GM19395 (cell line): ENCODE measurements around the gene ZFYVE28.

Experiments
- ATAC-seq: cut with Tn5 transposase; IDR thresholded peaks from one replicate; pipeline ENCODE4 v1.9.1; 2021; ENCODE audit warnings: mild to moderate bottlenecking, moderate library complexity; ENCODE audit not compliant: unreplicated experiment

ZFYVE28 gene

GRCh38 chr4:2370597-2371320 is 47.7 kb downstream of the ZFYVE28 start:
- no peak for ATAC-seq

DNA sequence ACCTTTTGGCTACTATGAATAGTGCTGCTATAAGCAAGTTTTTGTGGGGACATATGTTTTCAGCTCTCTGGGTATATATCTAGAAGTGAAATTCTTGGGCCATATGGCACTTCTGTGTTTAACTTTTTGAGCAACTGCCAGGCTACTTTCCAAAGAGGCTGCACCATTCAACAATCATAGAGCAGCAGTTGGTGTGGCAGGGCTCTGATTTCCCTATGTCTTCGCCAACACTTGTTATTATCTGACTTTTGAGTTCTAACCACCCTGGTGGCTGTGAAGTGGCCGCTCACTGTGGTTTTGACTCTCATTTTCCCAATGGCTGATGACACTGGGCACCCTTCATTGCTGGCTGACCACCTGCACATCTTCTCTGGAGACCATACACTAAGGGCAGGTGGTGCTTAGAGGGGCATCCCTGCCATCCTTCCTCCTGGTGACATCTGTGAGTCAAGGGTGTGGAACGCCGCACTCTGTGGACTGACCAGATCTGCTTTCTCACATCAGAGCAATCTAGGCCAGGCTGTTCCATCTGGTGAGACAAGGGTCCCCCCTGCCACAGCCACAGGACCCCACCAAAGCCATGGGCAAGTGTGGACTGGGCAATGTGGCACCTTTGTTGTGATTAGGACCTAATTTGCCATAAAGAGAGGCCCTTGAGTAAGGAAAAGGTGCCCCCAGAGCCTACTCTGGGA is 49.6 kb downstream of the ZFYVE28 start:
- no peak for ATAC-seq

DNA sequence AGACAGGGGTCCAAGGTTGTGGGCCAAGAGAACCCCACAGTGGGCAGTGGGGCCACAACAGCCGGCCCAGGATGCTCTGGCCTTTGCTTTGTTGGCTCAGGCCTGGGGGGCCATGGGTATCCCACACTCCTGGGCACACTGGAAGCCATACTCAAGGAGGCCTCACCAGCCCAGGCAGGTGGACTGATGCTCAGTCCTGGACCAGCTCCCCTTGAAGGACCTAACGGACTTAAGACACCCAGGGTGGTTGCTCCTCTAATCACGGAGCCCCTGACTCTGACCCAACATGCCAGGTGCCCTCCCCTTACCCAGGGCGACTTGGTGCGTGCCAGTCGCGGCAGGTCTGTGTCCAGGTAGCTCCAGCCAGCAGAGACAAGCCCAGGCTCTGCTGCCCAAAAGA is 50.8 kb downstream of the ZFYVE28 start:
- ATAC-seq = no peak

GRCh38 chr4:2366252-2367192 is 51.9 kb downstream of the ZFYVE28 start:
- ATAC-seq = no peak

- no peak for ATAC-seq
Measured at GRCh38 chr4:2365913-2366210, 52.6 kb downstream of the ZFYVE28 start.

GRCh38 chr4:2365054-2365912 is 53.2 kb downstream of the ZFYVE28 start:
- no peak for ATAC-seq

DNA sequence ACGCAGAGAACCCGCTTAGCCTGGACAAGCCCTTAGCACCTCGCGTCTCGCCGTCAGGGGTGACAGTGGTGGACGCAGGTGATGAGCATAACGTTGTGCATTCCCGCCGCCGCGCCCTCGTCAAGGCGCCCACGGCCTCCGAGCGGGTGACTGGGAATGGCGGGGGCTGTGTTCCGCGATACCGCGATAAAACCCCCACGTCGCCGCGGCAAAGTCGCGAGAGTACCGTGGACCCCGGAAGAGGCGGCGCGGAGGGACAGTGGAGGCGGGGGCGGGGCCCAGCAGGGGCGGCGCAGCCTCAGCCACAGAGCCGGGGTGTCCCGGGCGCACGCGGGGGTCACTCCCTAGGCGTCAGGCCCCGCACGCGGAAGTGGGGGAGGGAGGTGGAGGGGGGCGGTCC is 53.8 kb downstream of the ZFYVE28 start:
- ATAC-seq = no peak

DNA sequence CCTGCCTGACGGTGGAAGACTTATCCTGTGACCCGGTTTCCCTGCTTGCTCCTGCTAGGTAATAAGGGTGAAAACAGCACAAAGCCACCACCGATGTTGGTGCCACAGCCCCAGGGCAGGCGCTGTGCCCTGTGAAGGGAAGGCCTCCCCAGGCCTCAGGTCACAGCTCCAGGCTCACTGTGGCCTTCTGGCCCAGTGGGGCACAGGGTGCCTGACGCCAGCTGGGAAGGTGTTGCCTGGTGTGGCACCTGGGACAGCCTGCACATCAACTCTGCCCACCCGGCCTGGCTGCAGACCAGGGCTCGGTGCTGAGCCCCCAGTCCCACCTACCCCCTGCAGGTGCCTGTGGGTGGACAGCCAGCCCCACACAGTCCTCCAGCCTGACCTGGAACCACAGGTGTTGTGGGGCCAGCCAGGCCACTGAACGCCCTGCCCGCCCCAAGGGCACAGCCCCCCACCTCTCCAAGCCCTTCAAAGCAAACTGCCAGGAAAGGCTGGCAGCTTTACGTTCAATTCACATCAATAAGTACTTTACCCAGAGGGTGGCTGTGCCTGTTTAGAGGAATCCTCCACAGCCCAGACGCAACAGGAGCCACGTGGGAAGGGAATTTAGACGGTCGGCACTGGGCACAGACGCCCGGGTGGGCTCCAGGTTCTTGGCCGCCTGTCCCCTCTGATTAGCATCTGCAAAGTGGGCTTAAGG is 54.3 kb downstream of the ZFYVE28 start:
- ATAC-seq = no peak

DNA sequence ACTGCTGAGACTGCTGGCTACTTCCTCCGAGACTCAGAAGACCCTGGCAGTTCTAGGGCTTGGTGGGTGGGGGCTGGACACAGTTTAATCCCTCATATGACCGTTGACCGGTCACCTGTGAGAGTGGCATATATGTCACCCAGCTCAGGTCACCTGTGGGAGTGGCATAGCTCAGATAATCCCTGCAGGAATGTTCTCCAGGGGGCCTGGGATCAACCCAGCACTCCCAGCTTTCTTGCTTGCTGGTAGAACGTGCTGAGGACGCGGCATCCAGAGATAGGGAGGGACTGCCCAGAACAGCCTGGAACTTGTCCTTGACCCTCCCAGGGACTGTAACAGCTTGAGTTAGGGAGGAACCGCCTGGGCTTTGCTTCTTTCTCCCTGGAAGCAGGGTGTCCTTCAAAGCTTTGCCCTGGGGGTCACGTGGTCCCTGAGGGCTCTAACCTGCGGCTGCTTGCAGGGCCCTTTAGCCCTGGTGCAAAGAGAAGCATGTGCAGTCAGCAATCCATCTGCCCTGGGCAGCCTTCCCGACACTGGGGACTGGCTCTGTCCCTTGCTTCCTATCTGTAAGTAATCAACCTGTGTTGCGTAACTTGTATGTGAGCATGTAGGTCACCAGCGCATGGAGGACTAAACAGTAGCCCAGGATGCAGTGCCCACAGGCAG is 55.3 kb downstream of the ZFYVE28 start:
- ATAC-seq = no peak

DNA sequence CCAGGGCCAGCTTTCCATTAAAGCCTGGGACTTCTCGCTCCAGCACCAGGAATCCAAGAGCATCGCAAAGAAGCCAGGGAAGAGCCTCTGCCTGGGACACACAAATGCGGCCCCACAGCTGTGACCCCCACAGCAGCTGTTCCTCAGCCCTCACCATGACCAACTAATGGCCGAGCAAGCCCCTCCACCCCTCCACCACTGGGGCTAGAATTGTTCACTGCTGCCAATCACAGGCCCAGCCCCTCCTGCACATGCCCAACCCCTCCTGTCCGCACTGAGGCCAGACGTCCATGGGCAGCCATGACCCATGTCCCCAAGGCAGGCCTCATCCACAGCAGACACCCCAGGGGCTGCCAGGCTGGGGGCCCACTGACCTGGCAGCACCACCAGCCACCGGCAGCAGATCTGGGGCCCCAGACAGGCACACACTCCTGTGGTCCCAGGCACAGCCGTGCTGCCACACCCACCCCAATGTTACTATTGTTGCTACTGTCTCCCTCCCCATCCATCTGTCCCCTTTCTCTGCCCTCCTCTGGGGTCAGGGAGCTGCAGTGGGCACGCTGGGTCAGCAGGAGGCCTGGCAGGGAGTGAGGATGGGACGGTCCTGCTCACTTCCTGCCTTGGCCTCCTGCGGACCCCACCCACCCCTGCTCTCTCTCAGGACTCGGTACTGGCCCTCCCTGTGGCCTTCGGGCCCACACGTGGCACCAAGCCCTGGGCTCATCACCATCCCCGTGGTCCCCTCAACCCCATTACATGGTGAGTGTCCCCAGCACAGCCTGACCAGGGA is 56.0 kb downstream of the ZFYVE28 start:
- ATAC-seq = no peak

DNA sequence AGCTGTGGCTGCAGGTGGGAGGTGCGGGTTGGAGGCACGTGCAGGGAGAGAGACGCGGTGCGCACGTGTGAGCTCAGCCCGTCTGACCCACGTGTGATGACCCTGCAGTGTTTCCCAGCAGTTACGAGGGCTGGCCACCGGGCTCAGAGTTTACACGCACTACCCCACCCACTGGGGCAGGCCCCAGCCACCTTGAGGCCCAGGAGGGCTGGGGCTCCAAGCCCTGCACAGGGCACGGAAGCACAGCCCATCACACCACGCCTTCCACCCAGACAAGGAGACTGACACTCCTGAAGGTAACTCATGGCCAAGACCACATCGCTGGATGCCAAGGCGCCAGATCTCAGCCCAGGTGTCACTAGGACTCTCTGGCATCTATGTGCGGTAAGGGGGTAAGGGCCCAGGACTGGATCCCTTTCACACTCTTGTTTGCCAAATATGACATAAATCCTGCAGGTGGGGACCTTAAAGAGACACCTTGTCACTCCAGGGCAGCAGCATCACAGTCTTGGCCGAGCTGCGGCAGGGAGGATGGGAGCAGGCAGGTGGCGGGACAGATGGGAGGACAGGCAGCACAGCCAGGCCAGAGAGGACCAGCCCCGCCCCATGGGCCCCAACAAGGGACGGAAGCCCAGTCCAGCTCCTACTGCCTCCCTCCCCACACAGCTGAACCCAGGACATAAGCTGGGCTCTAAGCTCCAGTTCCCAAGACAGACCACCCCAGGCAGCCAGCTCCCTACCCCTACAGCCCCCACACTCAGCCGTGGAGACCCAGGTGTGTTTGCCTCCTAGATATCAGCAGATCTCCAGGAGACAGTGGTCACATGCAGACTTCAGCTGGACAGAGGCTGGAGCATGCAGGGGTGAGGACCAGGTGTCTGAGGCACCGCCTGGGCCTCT is 56.8 kb downstream of the ZFYVE28 start:
- no peak for ATAC-seq

- ATAC-seq = no peak
Measured at GRCh38 chr4:2360396-2360730, 58.1 kb downstream of the ZFYVE28 start.

GRCh38 chr4:2359591-2360395 is 58.7 kb downstream of the ZFYVE28 start:
- no peak for ATAC-seq

GRCh38 chr4:2357821-2358745 is 60.4 kb downstream of the ZFYVE28 start:
- ATAC-seq = no peak

DNA sequence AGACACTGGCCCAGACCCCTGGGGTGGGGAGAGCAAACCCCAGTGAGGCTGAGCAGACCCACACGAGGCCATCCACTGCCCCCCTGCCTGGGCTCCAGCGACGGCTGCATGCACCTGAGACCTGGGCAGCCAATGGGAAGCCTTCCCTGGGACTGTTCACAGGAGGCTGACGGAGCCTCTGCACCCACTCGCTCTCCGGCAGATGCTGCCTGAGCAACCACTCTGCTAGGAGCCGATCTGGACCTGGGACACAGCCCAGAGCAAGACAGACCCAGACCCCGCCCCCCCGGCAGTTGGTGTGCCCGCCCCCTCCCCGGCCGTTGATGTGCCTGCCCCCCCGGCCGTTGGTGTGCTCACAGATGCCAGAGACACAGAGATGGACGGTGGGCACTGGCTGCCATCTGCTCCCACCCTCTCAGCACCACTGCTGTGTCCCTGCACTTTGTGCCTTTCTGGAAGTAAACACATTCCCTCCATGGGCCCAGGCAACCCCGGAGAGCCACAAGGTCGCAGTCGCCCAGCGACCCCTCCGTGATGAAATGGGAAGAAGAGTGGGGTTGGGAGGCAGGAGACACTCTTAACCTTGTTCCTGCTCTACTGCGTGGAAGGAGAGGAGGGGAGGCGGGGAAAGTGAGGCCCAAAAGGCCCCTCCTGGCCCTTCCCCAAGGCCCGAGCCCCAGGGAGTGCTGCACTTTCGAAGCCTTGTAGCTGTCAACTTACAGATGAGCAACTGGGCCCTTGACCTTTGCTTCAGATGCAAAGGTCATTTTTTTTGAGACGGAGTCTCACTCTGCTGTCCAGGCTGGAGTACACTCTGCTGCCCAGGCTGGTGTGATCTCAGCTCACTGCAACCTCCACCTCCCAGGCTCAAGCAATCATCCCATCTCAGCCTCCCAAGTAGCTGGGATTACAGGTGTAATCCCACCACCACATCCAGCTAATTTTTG is 62.0 kb downstream of the ZFYVE28 start:
- no peak for ATAC-seq
